GM21526 (cell line): Measurements from ENCODE around the gene SHISAL1.

ENCODE experiments used
- ATAC-seq: cut with Tn5 transposase; IDR thresholded peaks from one replicate; pipeline ENCODE4 v1.9.1; 2021; ENCODE audit warnings: moderate library complexity; ENCODE audit not compliant: unreplicated experiment, low FRiP score

SHISAL1 gene

GRCh38 chr22:44281768-44282637 lies 30.7 kb downstream of the SHISAL1 start:
- ATAC-seq, result no peak

- ATAC-seq, result no peak
Measured at GRCh38 chr22:44280665-44281188, 32.0 kb downstream of the SHISAL1 start.

- ATAC-seq, result no peak
Measured at GRCh38 chr22:44279069-44279360, 33.7 kb downstream of the SHISAL1 start.

- ATAC-seq, result no peak
Measured at GRCh38 chr22:44278243-44279068, 34.3 kb downstream of the SHISAL1 start.

GRCh38 chr22:44277386-44278135 lies 35.2 kb downstream of the SHISAL1 start:
- no peak for ATAC-seq

GRCh38 chr22:44276706-44277356 lies 35.9 kb downstream of the SHISAL1 start:
- ATAC-seq, result no peak

- ATAC-seq, result no peak
Measured at GRCh38 chr22:44276041-44276440, 36.7 kb downstream of the SHISAL1 start.

- ATAC-seq, result no peak
Measured at GRCh38 chr22:44275631-44275995, 37.1 kb downstream of the SHISAL1 start.

- no peak for ATAC-seq
Measured at GRCh38 chr22:44274918-44275630, 37.7 kb downstream of the SHISAL1 start.

GRCh38 chr22:44273175-44273574 lies 39.6 kb downstream of the SHISAL1 start:
- no peak for ATAC-seq

GRCh38 chr22:44272401-44272771 lies 40.4 kb downstream of the SHISAL1 start:
- no peak for ATAC-seq

- no peak for ATAC-seq
Measured at GRCh38 chr22:44271732-44272400, 40.9 kb downstream of the SHISAL1 start.

GRCh38 chr22:44271010-44271500 lies 41.7 kb downstream of the SHISAL1 start:
- ATAC-seq, result no peak

GRCh38 chr22:44270556-44270880 lies 42.2 kb downstream of the SHISAL1 start:
- ATAC-seq, result no peak

GRCh38 chr22:44269757-44270555 lies 42.8 kb downstream of the SHISAL1 start:
- ATAC-seq, result no peak

GRCh38 chr22:44269117-44269498 lies 43.6 kb downstream of the SHISAL1 start:
- ATAC-seq, result no peak

GRCh38 chr22:44268431-44269116 lies 44.2 kb downstream of the SHISAL1 start:
- ATAC-seq, result no peak

GRCh38 chr22:44267856-44268255 lies 44.9 kb downstream of the SHISAL1 start:
- no peak for ATAC-seq
